HG03432 (cell line): ENCODE results near the gene DNMT3B.
"Not testable (repeated sequence)": the region's sequence is repeated elsewhere in the genome, so short reads cannot be mapped to it uniquely, and the experiment has no call there.

ENCODE experiments used
- ATAC-seq: cut with Tn5 transposase; IDR thresholded peaks from one replicate; pipeline ENCODE4 v1.9.1; 2021; ENCODE audit warnings: mild to moderate bottlenecking, moderate library complexity; ENCODE audit not compliant: unreplicated experiment

The DNMT3B gene

GRCh38 chr20:32761831-32762753 is at the start of gene DNMT3B:
DNMT3B (plus strand) TSS chr20:32762385; CDS start chr20:32780324, 17,939 bp downstream.
- ATAC-seq: peak; percentile 74

GRCh38 chr20:32718749-32719348 is 43.3 kb upstream of the DNMT3B start:
- ATAC-seq: no peak

GRCh38 chr20:32727683-32728082 is 34.5 kb upstream of the DNMT3B start:
- no peak for ATAC-seq

- not testable (repeated sequence) for ATAC-seq
Observed at GRCh38 chr20:32728435-32728834, 33.8 kb upstream of the DNMT3B start.

- not testable (repeated sequence) for ATAC-seq
Observed at GRCh38 chr20:32729334-32729733, 32.9 kb upstream of the DNMT3B start.

GRCh38 chr20:32731882-32732266 is 30.3 kb upstream of the DNMT3B start:
- no peak for ATAC-seq

- ATAC-seq: no peak
Observed at GRCh38 chr20:32737371-32738223, 24.6 kb upstream of the DNMT3B start.

GRCh38 chr20:32741151-32741550 is 21.0 kb upstream of the DNMT3B start:
- no peak for ATAC-seq

GRCh38 chr20:32742322-32743236 is 19.6 kb upstream of the DNMT3B start:
- ATAC-seq: no peak

- peak; percentile 68 for ATAC-seq
Observed at GRCh38 chr20:32743237-32744112, 18.7 kb upstream of the DNMT3B start, which contains the start of gene COMMD7. COMMD7 (minus strand) TSS chr20:32743467; CDS start chr20:32743391, 76 bp downstream.

- no peak for ATAC-seq
Observed at GRCh38 chr20:32749914-32750637, 12.1 kb upstream of the DNMT3B start.

GRCh38 chr20:32751293-32751692 is 10.9 kb upstream of the DNMT3B start:
- ATAC-seq: no peak

GRCh38 chr20:32751702-32752457 is 10.3 kb upstream of the DNMT3B start:
- no peak for ATAC-seq

GRCh38 chr20:32752458-32753250 is 9.5 kb upstream of the DNMT3B start:
- ATAC-seq: no peak

GRCh38 chr20:32753731-32754130 is 8.5 kb upstream of the DNMT3B start:
- ATAC-seq: no peak

- no peak for ATAC-seq
Observed at GRCh38 chr20:32756156-32756555, 6.0 kb upstream of the DNMT3B start.

- no peak for ATAC-seq
Observed at GRCh38 chr20:32761417-32761830, 761 bp upstream of the DNMT3B start.
